SK-N-MC (cell line): Measurements from ENCODE around the gene KCNN4.

ENCODE experiments used
- DNase-seq: peaks from one replicate; pipeline ENCODE4 v3.0.0-alpha.2; 2011; ENCODE audit warnings: low read depth, low spot score
- H3K27ac ChIP-seq: fragments of 200-600 bp; sonication (generic); 2 replicates; pipeline ENCODE4 v1.5.1; 2016; ENCODE audit warnings: mixed run types
- H3K36me3 ChIP-seq: fragments of 200-600 bp; sonication (generic); 2 replicates; pipeline ENCODE4 v1.6.1; 2017; ENCODE audit warnings: antibody characterized with exemption, low read length, mixed read lengths; ENCODE audit not compliant: insufficient read depth
- H3K4me3 ChIP-seq: fragments of 200-600 bp; sonication (generic); 2 replicates; pipeline ENCODE4 v1.5.1; 2016
- H3K9ac ChIP-seq: fragments of 200-600 bp; sonication (generic); 2 replicates; pipeline ENCODE4 v1.8.0; 2017; ENCODE audit warnings: mixed run types, mixed read lengths; ENCODE audit not compliant: insufficient read length
- H3K9me3 ChIP-seq: fragments of 200-600 bp; sonication (generic); 2 replicates; pipeline ENCODE4 v1.6.1; 2017; ENCODE audit warnings: low read depth, mild to moderate bottlenecking, antibody characterized with exemption, low read length, moderate library complexity, mixed read lengths
- EZH2 ChIP-seq: fragments of 200-600 bp; sonication (generic); IDR thresholded peaks from one replicate; pipeline ENCODE4 v1.6.1; 2017; ENCODE audit warnings: antibody characterized with exemption
- FOXP2 ChIP-seq: optimal IDR thresholded peaks from 2 replicates; pipeline ENCODE3; 2011; ENCODE audit warnings: mild to moderate bottlenecking, moderate library complexity; ENCODE audit not compliant: insufficient read depth; ENCODE audit errors: extremely low read length, control extremely low read depth
- POLR2AphosphoS5 ChIP-seq: IDR thresholded peaks from 2 replicates; pipeline ENCODE4 v1.6.1; 2012; ENCODE audit warnings: mild to moderate bottlenecking, low read depth, low read length, borderline replicate concordance

Gene KCNN4

GRCh38 chr19:43726736-43727592, 53.8 kb downstream of the KCNN4 start:
- TF ChIP-seq EZH2 (no peak), POLR2AphosphoS5 (no peak), FOXP2 (no peak)
- no peak for DNase-seq
- H3K9ac ChIP-seq = no peak overlapping the region
- peaks cover 31% of the 10 kb centered on the region; the same call in 1 of the 2 replicates for H3K36me3 ChIP-seq
- H3K4me3 ChIP-seq = no peak overlapping the region
- no peaks in the 10 kb centered on the region for H3K9me3 ChIP-seq
- H3K27ac ChIP-seq = no peak overlapping the region

- no peak for DNase-seq
- H3K9ac ChIP-seq = no peak overlapping the region
- H3K27ac ChIP-seq = no peak overlapping the region
Measured at GRCh38 chr19:43725468-43725867, 55.3 kb downstream of the KCNN4 start.

DNA sequence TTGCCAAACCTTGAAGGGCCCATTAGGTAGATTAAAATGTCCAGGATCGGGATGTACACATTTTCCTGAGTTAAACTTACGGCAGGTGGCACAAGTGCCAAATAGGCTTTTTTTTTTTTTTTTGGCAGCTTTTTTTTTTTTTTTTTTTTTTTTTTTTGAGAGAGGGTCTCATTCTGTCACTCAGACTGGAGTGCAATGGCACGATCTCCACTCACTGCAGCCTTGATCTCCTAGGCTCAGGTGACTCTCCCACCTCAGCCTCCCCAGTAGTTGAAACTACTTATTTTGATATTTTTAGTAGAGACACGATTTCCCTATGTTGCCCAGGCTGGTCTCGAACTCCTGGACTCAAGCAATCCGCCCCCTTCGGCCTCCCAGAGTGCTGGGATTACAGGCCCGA, 55.9 kb downstream of the KCNN4 start:
- DNase-seq = no peak
- Histone ChIP-seq H3K27ac (no peak overlapping the region), H3K36me3 (peaks cover 15% of the 10 kb centered on the region; the same call in 1 of the 2 replicates), H3K9ac (no peak overlapping the region), H3K9me3 (no peaks in the 10 kb centered on the region), H3K4me3 (no peak overlapping the region)
- TF ChIP-seq POLR2AphosphoS5 = no peak
- TF ChIP-seq FOXP2 = no peak
- no peak for TF ChIP-seq EZH2

More at GRCh38 chr19:43725468-43725867, 55.3 kb downstream of the KCNN4 start:
- Histone ChIP-seq H3K9me3 (no peaks in the 10 kb centered on the region), H3K4me3 (no peak overlapping the region), H3K36me3 (peaks cover 18% of the 10 kb centered on the region; the same call in 1 of the 2 replicates)
- TF ChIP-seq FOXP2 = no peak
- TF ChIP-seq EZH2 = no peak
- no peak for TF ChIP-seq POLR2AphosphoS5

DNA sequence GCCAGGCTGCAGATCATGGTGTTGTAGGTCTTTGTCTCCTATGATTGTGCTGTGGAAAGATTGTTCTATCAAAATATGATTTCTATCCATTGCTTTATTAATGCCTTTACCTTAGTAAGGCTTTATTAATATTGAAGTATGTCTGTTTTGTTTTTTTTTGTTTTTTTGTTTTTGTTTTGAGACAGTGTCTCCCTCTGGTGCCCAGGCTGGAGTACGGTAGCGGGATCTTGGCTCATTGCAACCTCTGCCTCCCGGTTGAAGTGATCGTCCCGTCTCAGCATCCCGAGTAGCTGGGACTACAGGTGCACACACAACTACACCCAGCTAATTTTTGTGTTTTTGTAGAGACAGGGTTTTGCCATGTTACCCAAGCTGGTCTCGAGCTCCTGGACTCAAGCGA, 57.2 kb downstream of the KCNN4 start:
- H3K27ac ChIP-seq = no peak overlapping the region
- H3K9me3 ChIP-seq = no peaks in the 10 kb centered on the region
- DNase-seq = no peak
- H3K36me3 ChIP-seq = peaks cover 3% of the 10 kb centered on the region; the same call in 1 of the 2 replicates
- H3K9ac ChIP-seq = no peak overlapping the region
- TF ChIP-seq POLR2AphosphoS5 (no peak), EZH2 (no peak), FOXP2 (no peak)
- H3K4me3 ChIP-seq = no peak overlapping the region

- Histone ChIP-seq H3K4me3 (no peak overlapping the region), H3K9ac (no peak overlapping the region), H3K36me3 (no peaks in the 10 kb centered on the region), H3K27ac (no peak overlapping the region), H3K9me3 (no peaks in the 10 kb centered on the region)
- TF ChIP-seq FOXP2 = no peak
- TF ChIP-seq EZH2 = no peak
- no peak for DNase-seq
Measured at GRCh38 chr19:43721469-43722048, 59.2 kb downstream of the KCNN4 start.

DNA sequence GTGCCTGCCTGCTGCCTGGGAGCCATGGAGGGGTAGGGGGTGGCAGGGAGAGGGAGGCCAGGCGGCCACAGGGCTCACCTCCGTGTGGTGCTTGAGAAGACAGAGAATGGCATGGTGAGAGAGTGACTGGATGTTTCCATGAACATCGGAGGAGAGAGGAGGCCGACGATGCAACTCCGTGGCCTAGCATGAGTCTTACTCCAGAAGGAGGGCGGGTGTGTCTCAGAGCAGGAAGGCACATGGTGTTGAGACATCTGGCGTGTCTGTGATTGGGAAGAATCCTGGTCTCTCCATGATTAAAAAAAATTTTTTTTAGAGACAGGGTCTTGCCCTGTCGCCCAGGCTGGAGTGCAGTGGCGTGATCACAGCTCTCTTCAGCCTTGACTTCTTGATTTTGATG, 59.8 kb downstream of the KCNN4 start:
- no peak overlapping the region for H3K27ac ChIP-seq
- no peak for DNase-seq
- H3K4me3 ChIP-seq = no peak overlapping the region
- H3K36me3 ChIP-seq = no peaks in the 10 kb centered on the region
- H3K9me3 ChIP-seq = no peaks in the 10 kb centered on the region
- TF ChIP-seq EZH2 = no peak
- no peak for TF ChIP-seq FOXP2
- TF ChIP-seq POLR2AphosphoS5 = no peak
- no peak overlapping the region for H3K9ac ChIP-seq

GRCh38 chr19:43719918-43720317, 60.9 kb downstream of the KCNN4 start:
- H3K4me3 ChIP-seq = no peak overlapping the region
- H3K27ac ChIP-seq = no peak overlapping the region
- no peak overlapping the region for H3K9ac ChIP-seq
- TF ChIP-seq FOXP2 (no peak), POLR2AphosphoS5 (no peak), EZH2 (no peak)
- no peak for DNase-seq
- no peaks in the 10 kb centered on the region for H3K9me3 ChIP-seq
- H3K36me3 ChIP-seq = no peaks in the 10 kb centered on the region

DNA sequence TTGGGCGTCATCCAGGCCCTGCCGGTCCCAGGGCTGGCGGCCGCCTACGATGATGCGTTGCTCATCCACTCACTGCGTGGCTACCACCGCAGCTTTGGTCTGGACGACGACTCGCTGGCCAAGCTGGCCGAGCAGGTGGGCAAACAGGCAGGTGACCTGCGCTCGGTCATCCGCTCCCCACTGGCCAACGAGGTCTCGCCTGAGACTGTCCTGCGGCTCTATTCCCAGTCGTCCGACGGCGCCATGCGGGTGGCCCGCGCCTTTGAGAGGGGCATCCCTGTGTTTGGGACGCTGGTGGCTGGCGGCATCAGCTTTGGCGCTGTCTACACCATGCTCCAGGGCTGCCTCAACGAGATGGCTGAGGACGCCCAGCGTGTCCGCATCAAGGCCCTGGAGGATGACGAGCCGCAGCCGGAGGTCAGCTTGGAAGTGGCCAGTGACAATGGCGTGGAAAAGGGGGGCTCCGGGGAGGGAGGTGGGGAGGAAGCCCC, 61.4 kb downstream of the KCNN4 start:
- no peak for TF ChIP-seq POLR2AphosphoS5
- H3K9me3 ChIP-seq = no peaks in the 10 kb centered on the region
- H3K27ac ChIP-seq = no peak overlapping the region
- no peak overlapping the region for H3K9ac ChIP-seq
- no peaks in the 10 kb centered on the region for H3K36me3 ChIP-seq
- no peak overlapping the region for H3K4me3 ChIP-seq
- DNase-seq = no peak
